Measurements from ENCODE around the gene PSG7. TPM values are rescaled to one million over a fixed set of nuclear protein-coding genes. Genes with fewer than 3 reads are reported as not detected.
"Not testable (repeated sequence)": the region's sequence is repeated elsewhere in the genome, so short reads cannot be mapped to it uniquely, and the experiment has no call there.

Gene PSG7
- total RNA-seq, 1 experiment from 2014 or later: not detected

DNA sequence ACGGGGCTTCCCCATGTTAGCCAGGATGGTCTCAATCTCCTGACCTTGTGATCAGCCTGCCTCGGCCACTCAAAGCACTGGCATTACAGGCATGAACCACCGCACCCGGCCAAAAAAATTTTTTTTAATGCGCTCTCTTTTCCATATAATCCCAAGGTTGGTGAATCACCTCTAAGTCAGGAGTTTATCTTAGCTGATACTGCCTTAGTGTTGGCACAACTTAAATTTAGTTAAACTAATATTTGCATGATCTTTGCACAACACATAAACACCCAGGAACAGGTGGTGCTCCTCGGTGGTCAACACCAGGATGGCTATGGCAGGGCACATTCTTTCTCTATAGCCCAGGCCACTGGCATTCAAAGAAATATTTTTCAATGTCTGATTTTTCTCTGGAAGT is 24.1 kb upstream of the PSG7 start:
- H2BK5ac ChIP-seq (ENCODE audit: insufficient read length, low read length): no peak overlapping the region
- Mint-ChIP-seq H3K36me3 (ENCODE audit: insufficient read depth in 1 of 3, low read depth in 3 of 3) (peaks cover 4 to 29% (median 4%) of the 10 kb centered on the region in 3 experiments; a peak in 5 of 7 replicates), H3K27me3 (ENCODE audit: low read depth) (no peaks in the 10 kb centered on the region; the same call in none of the 2 replicates), H3K4me1 (no peaks in the 10 kb centered on the region), H3K27ac (no peak overlapping the region), H3K4me3 (no peak overlapping the region), H3K9me3 (peaks cover 84 to 89% of the 10 kb centered on the region in 2 experiments)
- no peak overlapping the region for H3K23ac ChIP-seq (ENCODE audit: insufficient read length, low read depth, low read length)
- no CpG with 5 or more reads among the region's 6 CpGs for WGBS (ENCODE audit: extremely low coverage, insufficient read length, low lambda C conversion rate)
- H4K20me1 ChIP-seq (ENCODE audit: control insufficient read depth, insufficient read depth, insufficient read length): no peaks in the 10 kb centered on the region
- no peaks in the 10 kb centered on the region for H3K4me1 ChIP-seq (ENCODE audit: insufficient read depth, low read length)
- H3T11ph ChIP-seq (ENCODE audit: low read length): no peak overlapping the region
- H4K8ac ChIP-seq (replicated peaks; ENCODE audit: insufficient read length, low read depth, low read length): no peak overlapping the region
- TF ChIP-seq, protein P1, sequence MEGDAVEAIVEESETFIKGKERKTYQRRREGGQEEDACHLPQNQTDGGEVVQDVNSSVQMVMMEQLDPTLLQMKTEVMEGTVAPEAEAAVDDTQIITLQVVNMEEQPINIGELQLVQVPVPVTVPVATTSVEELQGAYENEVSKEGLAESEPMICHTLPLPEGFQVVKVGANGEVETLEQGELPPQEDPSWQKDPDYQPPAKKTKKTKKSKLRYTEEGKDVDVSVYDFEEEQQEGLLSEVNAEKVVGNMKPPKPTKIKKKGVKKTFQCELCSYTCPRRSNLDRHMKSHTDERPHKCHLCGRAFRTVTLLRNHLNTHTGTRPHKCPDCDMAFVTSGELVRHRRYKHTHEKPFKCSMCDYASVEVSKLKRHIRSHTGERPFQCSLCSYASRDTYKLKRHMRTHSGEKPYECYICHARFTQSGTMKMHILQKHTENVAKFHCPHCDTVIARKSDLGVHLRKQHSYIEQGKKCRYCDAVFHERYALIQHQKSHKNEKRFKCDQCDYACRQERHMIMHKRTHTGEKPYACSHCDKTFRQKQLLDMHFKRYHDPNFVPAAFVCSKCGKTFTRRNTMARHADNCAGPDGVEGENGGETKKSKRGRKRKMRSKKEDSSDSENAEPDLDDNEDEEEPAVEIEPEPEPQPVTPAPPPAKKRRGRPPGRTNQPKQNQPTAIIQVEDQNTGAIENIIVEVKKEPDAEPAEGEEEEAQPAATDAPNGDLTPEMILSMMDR (conservative IDR thresholded peaks at IDR 0.05): no peak
- no peak overlapping the region for H2BK20ac ChIP-seq (ENCODE audit: low read depth, low read length, poor library complexity, severe bottlenecking)
- H3K23me2 ChIP-seq (ENCODE audit: insufficient read length, low read depth, low read length, poor library complexity, severe bottlenecking): no peaks in the 10 kb centered on the region
- no peak overlapping the region for H2AK5ac ChIP-seq (ENCODE audit: insufficient read length, low read length)
- no peaks in the 10 kb centered on the region for H3K79me2 ChIP-seq (ENCODE audit: insufficient read depth, low read length)
- no peak for DNase-seq
- H3K4ac ChIP-seq (ENCODE audit: low read depth, low read length): no peak overlapping the region
- no peak overlapping the region for H2BK15ac ChIP-seq (ENCODE audit: low read depth, low read length)
- H3K18ac ChIP-seq (ENCODE audit: insufficient read length, low read depth, low read length): no peak overlapping the region
- H3K56ac ChIP-seq (ENCODE audit: insufficient read length, low read depth, low read length): no peak overlapping the region
- H2AFZ ChIP-seq (ENCODE audit: low read length): no peak overlapping the region
- no peak overlapping the region for H3K14ac ChIP-seq (ENCODE audit: insufficient read depth, low read length)
- no peaks in the 10 kb centered on the region for H3K79me1 ChIP-seq (ENCODE audit: insufficient read depth, low read depth, low read length, poor library complexity, severe bottlenecking)
- no peak overlapping the region for H4K91ac ChIP-seq (ENCODE audit: insufficient read length, low read depth, low read length)
- no peak overlapping the region for H3K4me2 ChIP-seq (ENCODE audit: insufficient read depth, insufficient read length, low read length)
- no peak overlapping the region for H2BK120ac ChIP-seq (ENCODE audit: low read depth, low read length, poor library complexity, severe bottlenecking)
- H3K9ac ChIP-seq (ENCODE audit: extremely low read depth, insufficient read length, low read length): no peak overlapping the region
- no peak overlapping the region for H3K27ac ChIP-seq (ENCODE audit: insufficient read length, low read depth, low read length)
- no peaks in the 10 kb centered on the region for H3K27me3 ChIP-seq (ENCODE audit: insufficient read depth, low read length)
- H4K5ac ChIP-seq (ENCODE audit: insufficient read length, low read depth, low read length): no peak overlapping the region
- H3K9me3 ChIP-seq (ENCODE audit: control insufficient read depth, low read depth, low read length): peaks cover 42% of the 10 kb centered on the region
- H2BK12ac ChIP-seq (ENCODE audit: insufficient read length, low read depth, low read length): no peak overlapping the region

DNA sequence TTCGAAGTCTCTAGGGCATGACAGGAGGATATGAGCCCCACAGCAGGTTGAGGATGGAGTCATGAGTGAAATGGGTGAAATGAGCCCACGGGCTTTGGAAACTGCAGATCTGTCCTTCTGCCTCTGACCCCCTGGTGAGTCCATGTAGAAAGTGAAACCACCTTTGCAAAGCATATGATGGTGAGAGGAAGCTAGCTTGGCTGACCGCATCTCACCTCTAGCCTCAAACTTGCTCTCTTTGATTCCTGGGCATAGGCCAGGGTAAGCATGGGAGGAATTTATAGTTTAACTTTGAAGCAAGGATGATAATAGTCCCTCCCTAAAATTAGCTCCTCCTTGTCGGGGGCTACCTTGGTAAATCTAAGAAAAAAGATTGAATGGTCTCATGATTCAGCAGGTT is 15.1 kb upstream of the PSG7 start:
- H2BK120ac ChIP-seq (ENCODE audit: low read depth, low read length, poor library complexity, severe bottlenecking); H4K5ac ChIP-seq (ENCODE audit: insufficient read length, low read depth, low read length); H3K27me3 Mint-ChIP-seq (ENCODE audit: low read depth); H4K91ac ChIP-seq (ENCODE audit: insufficient read length, low read depth, low read length); H2BK12ac ChIP-seq (ENCODE audit: insufficient read length, low read depth, low read length); H3K27ac Mint-ChIP-seq; H3K14ac ChIP-seq (ENCODE audit: insufficient read depth, low read length); H3K4ac ChIP-seq (ENCODE audit: low read depth, low read length); H3K18ac ChIP-seq (ENCODE audit: insufficient read length, low read depth, low read length); H3K23ac ChIP-seq (ENCODE audit: insufficient read length, low read depth, low read length); H3K27ac ChIP-seq (ENCODE audit: insufficient read length, low read depth, low read length); H3K4me2 ChIP-seq (ENCODE audit: insufficient read depth, insufficient read length, low read length); H3T11ph ChIP-seq (ENCODE audit: low read length); H3K4me1 Mint-ChIP-seq; H4K8ac ChIP-seq (replicated peaks; ENCODE audit: insufficient read length, low read depth, low read length); H2BK5ac ChIP-seq (ENCODE audit: insufficient read length, low read length); DNase-seq; H3K4me3 Mint-ChIP-seq; H3K9ac ChIP-seq (ENCODE audit: extremely low read depth, insufficient read length, low read length); H3K79me1 ChIP-seq (ENCODE audit: insufficient read depth, low read depth, low read length, poor library complexity, severe bottlenecking); H3K56ac ChIP-seq (ENCODE audit: insufficient read length, low read depth, low read length); H4K20me1 ChIP-seq (ENCODE audit: control insufficient read depth, insufficient read depth, insufficient read length); H2BK20ac ChIP-seq (ENCODE audit: low read depth, low read length, poor library complexity, severe bottlenecking); H3K23me2 ChIP-seq (ENCODE audit: insufficient read length, low read depth, low read length, poor library complexity, severe bottlenecking); H2AFZ ChIP-seq (ENCODE audit: low read length); H3K79me2 ChIP-seq (ENCODE audit: insufficient read depth, low read length); H3K27me3 ChIP-seq (ENCODE audit: insufficient read depth, low read length); H2AK5ac ChIP-seq (ENCODE audit: insufficient read length, low read length); H2BK15ac ChIP-seq (ENCODE audit: low read depth, low read length); H3K4me1 ChIP-seq (ENCODE audit: insufficient read depth, low read length): not testable (repeated sequence)
- H3K9me3 Mint-ChIP-seq: peaks cover 76 to 80% of the 10 kb centered on the region in 2 experiments
- peaks cover 17% of the 10 kb centered on the region for H3K9me3 ChIP-seq (ENCODE audit: control insufficient read depth, low read depth, low read length)
- peaks cover 0 to 14% (median 2%) of the 10 kb centered on the region in 3 experiments; a peak in 4 of 7 replicates for H3K36me3 Mint-ChIP-seq (ENCODE audit: insufficient read depth in 1 of 3, low read depth in 3 of 3)
- no CpG with 5 or more reads among the region's 4 CpGs for WGBS (ENCODE audit: extremely low coverage, insufficient read length, low lambda C conversion rate)

Measured in H9 (cell line).